Activated T-helper 1 cell treated with anti-CD3 and anti-CD28 coated beads, Interleukin-12 subunit alpha, Interleukin-12 subunit beta, Interleukin-2, Interleukin-4 antibody, amounts not matched to agents 30 ng/mL and 10 ng/mL and 1 ng/mL, durations not matched to agents 14 hours and 24 hours and 36 hours (primary cell): ENCODE data around the gene CFAP251. TPM values are rescaled to one million over a fixed set of nuclear protein-coding genes. Genes with fewer than 3 reads are reported as not detected.
"Not testable (repeated sequence)": the region's sequence is repeated elsewhere in the genome, so short reads cannot be mapped to it uniquely, and the experiment has no call there.

Experiments
- DNase-seq: peaks from one replicate; pipeline ENCODE4 v3.0.0; 2021; ENCODE audit warnings: low spot score
- H3K27ac Mint-ChIP-seq: one replicate; pipeline ENCODE4 v1.8.0; 2021; ENCODE audit warnings: mild to moderate bottlenecking, mixed read lengths
- H3K27me3 Mint-ChIP-seq: one replicate; pipeline ENCODE4 v1.8.0; 2022; ENCODE audit warnings: mild to moderate bottlenecking, moderate library complexity, mixed read lengths; ENCODE audit not compliant: insufficient read depth
- H3K36me3 Mint-ChIP-seq: one replicate; pipeline ENCODE4 v1.8.0; 2021; ENCODE audit warnings: low read depth, mixed read lengths
- H3K4me1 Mint-ChIP-seq: one replicate; pipeline ENCODE4 v1.8.0; 2021; ENCODE audit warnings: low read depth, mixed read lengths
- H3K4me3 Mint-ChIP-seq: one replicate; pipeline ENCODE4 v1.8.0; 2021; ENCODE audit warnings: mild to moderate bottlenecking, moderate library complexity, mixed read lengths
- H3K9me3 Mint-ChIP-seq: one replicate; pipeline ENCODE4 v1.8.0; 2021; ENCODE audit warnings: mixed read lengths
- intact Hi-C: fragments of 100-400 bp; cut with micrococcal nuclease; formaldehyde crosslinking; loops from one replicate; pipeline ENCODE4 v1.15.1; 2024
- total RNA-seq: library from RNA; stranded (reverse); gene quantifications from 2 replicates; pipeline ENCODE4 v1.2.3, GENCODE V29; 2022

Gene CFAP251, protein sequence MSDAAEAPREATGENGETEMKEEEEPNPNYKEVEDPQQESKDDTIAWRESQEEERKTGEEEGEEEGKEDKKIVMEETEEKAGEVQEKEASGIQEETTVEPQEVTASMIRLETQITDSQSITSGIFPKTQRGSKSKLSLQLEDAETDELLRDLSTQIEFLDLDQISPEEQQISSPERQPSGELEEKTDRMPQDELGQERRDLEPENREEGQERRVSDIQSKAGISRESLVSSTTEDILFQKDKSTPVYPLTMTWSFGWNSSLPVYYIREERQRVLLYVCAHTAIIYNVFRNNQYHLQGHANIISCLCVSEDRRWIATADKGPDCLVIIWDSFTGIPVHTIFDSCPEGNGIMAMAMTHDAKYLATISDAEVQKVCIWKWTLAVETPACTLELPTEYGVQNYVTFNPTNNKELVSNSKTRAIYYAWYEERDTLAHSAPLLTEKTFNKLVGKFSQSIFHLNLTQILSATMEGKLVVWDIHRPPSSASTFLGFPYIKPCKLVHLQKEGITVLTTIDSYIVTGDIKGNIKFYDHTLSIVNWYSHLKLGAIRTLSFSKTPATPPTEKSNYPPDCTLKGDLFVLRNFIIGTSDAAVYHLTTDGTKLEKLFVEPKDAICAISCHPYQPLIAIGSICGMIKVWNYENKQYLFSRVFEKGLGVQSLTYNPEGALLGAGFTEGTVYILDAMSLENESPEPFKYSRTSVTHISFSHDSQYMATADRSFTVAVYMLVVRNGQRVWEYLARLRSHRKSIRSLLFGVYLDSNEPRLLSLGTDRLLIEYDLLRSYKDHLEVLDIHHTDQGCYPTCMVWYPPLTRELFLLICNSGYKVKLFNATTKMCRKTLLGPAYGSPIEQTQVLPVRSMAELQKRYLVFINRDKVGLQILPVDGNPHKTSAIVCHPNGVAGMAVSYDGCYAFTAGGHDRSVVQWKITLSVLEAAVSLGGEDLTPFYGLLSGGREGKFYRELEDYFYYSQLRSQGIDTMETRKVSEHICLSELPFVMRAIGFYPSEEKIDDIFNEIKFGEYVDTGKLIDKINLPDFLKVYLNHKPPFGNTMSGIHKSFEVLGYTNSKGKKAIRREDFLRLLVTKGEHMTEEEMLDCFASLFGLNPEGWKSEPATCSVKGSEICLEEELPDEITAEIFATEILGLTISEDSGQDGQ
- total RNA-seq: 0.65 and 0.76 TPM in 2 replicates

DNA sequence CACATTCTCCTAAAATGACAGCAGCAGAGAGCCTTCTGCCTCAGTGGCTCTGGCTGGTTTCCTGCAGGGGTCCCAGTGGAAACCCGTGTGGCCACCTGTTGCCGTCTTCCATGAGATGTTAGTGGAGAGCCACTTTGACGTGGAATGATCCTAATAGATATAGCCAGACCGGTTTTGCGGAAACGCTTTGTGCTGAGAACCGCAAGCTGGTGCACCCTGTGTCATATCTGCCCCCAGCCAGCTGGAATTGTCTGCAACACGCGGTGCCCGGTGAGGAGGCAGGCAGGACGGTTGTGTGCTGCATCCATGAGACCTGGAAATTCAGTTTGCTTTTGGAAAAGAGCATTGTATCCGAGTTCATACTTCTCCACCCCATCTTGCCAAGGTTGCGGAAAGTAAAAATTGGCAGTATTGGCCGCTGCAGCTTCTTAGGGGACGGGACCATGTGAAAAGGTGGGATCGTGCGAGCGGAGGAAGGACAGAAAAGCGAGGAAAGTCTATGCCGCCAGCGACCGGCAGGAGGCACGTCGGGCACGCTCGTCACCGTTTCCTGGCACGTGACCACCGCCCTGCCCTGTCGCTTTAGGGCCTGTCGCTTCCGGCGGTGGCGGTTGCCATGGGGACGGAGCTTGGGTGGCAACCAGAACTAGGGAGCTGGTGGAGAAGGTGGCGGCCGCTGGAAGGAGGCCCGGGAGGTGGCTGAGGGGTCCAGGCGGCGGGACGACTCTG lies at the start of gene CFAP251:
Gene CFAP251, plus strand, starts transcription at position 643 of the 729 bp plus-strand sequence. CDS start 2,714 bp downstream, outside the sequence.
- Mint-ChIP-seq H3K9me3 (no peaks in the 10 kb centered on the region), H3K27me3 (peaks cover 1% of the 10 kb centered on the region), H3K4me1 (peaks cover 15% of the 10 kb centered on the region), H3K27ac (peak within 1 kb of the TSS; percentile 71), H3K36me3 (peaks cover 24% of the 10 kb centered on the region), H3K4me3 (peak within 1 kb of the TSS; percentile 80)
- intact Hi-C loops: loop anchor here (1.0 to 10.0 kb wide), 7 partner anchors 30 to 583 kb away; partner anchors contain the start of genes DIABLO, PSMD9, VPS33A and ZCCHC8
- peak; percentile 92 for DNase-seq

DNA sequence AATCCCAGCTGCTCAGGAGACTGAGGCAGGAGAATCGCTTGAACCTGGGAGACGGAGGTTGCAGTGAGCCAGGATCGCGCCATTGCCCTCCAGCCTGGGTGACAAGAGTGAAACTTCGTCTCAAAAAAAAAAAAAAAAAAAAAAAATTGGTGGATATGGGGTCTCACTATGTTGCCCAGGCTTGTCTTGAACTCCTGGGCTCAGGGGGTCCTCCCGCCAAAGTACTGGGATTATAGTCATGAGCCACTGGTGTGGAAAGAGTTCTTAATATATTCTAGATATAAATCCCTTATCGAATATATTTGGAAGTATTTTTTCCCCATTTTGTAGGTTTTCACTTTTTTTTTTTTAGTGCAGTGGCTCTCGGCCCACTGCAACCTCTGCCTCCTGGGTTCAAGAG lies 49.2 kb upstream of the CFAP251 start:
- H3K4me3 Mint-ChIP-seq, H3K4me1 Mint-ChIP-seq, H3K27me3 Mint-ChIP-seq, DNase-seq, intact Hi-C loops, H3K9me3 Mint-ChIP-seq, H3K36me3 Mint-ChIP-seq, H3K27ac Mint-ChIP-seq: not testable (repeated sequence)

DNA sequence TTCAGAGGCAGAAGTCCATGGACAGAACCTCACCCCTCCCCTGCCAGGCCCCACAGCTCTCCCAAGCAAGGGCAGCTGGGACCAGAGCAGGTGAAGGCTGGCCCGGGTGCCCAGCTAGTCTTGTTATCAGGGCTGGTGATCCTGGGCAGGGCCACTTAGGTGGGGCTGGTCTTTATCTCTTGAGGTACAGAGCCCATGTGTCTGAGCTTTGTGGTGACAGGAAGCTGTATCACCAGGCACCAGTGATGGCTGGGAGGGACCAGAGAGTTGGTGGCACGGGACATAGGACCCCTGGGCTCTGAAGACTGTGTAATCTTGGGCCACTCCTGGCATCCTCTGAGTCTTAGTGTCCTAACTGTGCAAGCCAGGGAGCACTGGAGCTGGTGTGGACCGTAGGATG lies 46.9 kb upstream of the CFAP251 start:
- Mint-ChIP-seq H3K4me1 (no peaks in the 10 kb centered on the region), H3K9me3 (no peaks in the 10 kb centered on the region)

DNA sequence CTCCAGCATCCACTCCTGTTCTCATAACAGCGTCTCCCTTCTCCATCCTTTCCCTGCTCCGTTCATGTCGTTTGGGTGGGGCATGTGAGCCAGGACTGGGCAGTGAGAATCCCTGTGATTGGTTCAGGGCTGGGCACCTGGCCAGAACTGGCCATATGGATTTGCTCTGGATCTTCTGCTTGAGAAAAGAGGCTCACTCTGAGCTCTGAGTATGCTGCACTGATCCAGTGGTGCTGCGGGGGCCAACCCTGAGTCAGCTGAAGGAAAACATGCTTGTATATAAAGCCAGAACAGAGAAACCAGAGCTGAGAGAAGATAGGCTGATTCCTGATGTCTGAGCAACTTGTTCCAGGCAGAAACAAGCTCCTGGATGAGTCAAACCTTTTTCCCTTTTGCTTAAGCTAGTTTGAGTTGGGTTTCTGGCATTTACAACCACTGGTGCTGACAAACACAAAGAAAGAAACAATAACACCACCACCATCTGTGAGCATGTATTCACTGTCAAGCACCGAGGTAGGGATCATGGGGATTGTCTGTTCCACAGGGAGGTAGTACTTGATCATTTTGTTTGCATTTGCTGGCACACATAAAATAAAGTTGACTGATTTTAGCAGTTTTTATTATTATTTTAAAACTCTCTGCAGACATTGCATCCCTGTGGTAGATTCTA lies 45.7 kb upstream of the CFAP251 start:
- H3K4me1 Mint-ChIP-seq: no peaks in the 10 kb centered on the region
- DNase-seq: no peak
- no peak overlapping the region for H3K4me3 Mint-ChIP-seq
- intact Hi-C loops: no loop called here
- no peaks in the 10 kb centered on the region for H3K9me3 Mint-ChIP-seq
- peaks cover 4% of the 10 kb centered on the region for H3K27me3 Mint-ChIP-seq
- no peak overlapping the region for H3K27ac Mint-ChIP-seq
- H3K36me3 Mint-ChIP-seq: no peaks in the 10 kb centered on the region

More for the DNA sequence above, 46.9 kb upstream of the CFAP251 start:
- Mint-ChIP-seq H3K4me3 (no peak overlapping the region), H3K27me3 (peaks cover 4% of the 10 kb centered on the region), H3K36me3 (no peaks in the 10 kb centered on the region), H3K27ac (no peak overlapping the region)
- DNase-seq: no peak
- intact Hi-C loops: no loop called here

DNA sequence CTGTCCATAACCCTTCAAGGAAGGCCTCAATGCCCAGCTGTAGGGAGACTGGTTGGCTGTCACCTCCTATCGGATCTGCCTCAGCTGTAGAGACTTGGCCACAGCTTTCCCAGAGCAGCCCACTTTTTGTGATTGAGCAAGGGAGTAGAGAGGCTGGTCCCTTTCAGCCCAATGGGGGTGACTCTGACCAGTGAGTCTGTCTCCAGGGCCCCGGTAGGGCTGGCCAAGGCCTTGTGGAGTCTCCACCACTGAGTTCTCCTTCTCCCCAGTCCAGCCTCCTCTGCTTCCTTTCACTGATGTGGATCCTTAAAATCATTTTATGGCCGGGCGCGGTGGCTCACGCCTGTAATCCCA lies 45.2 kb upstream of the CFAP251 start:
- DNase-seq: no peak
- Mint-ChIP-seq H3K36me3 (no peaks in the 10 kb centered on the region), H3K9me3 (no peaks in the 10 kb centered on the region), H3K4me3 (no peak overlapping the region), H3K27me3 (peaks cover 6% of the 10 kb centered on the region), H3K4me1 (no peaks in the 10 kb centered on the region), H3K27ac (no peak overlapping the region)
- intact Hi-C loops: no loop called here

DNA sequence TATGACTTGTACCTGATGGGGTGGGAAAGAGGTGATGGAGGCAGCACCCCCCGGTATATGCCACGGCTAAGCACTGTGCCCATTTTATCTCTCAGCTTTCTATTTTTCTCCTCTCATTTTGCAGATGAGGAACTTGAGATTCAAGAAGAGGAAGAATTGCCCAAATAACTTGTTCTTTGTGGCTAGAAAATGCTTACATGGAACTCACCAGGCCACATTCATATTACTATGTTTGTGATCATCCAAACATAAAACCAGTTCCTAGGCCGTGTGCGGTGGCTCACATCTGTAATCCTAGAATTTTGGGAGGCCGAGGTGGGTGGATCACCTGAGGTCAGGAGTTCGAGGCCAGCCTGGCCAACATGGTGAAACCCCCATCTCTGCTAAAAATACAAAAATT lies 44.3 kb upstream of the CFAP251 start:
- Mint-ChIP-seq H3K4me1 (no peaks in the 10 kb centered on the region), H3K4me3 (no peak overlapping the region), H3K36me3 (no peaks in the 10 kb centered on the region), H3K9me3 (no peaks in the 10 kb centered on the region), H3K27ac (no peak overlapping the region), H3K27me3 (peaks cover 6% of the 10 kb centered on the region)
- DNase-seq: no peak
- intact Hi-C loops: no loop called here

DNA sequence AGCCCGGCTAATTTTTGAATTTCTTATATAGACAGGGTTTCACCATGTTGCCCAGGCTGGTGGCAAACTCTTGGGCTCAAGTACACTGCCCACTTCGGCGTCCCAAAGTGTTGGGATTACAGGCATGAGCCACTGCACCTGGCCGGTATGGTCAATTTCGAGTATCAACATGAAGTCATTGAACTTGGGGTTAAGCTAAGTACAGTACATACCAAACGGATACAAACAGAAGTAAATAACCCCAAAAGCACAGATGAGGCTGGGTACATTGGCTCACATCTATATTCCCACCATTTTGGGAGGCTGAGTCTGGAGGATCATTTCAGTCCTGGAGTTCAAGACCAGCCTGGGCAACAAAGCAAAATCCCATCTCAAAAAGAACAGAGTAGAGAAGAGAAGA lies 42.8 kb upstream of the CFAP251 start:
- intact Hi-C loops: no loop called here
- Mint-ChIP-seq H3K4me1 (no peaks in the 10 kb centered on the region), H3K27me3 (peaks cover 6% of the 10 kb centered on the region), H3K9me3 (no peaks in the 10 kb centered on the region), H3K27ac (no peak overlapping the region), H3K4me3 (no peak overlapping the region), H3K36me3 (no peaks in the 10 kb centered on the region)
- DNase-seq: no peak

DNA sequence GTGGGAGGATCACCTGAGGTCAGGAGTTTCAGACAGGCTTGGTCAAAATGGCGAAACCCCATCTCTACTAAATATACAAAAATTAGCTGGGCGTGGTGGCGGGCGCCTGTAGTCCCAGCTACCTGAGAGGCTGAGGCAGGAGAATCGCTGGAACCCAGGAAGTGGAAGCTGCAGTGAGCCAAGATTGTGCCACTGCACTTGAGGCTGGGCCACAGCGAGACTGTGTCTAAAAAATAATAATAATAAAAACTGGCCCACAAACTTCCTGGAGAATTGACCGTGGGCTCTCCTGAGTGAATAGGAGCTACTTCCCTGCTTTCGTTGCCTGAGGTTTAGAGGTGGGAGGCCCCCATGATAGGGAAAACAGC lies 42.3 kb upstream of the CFAP251 start:
- H3K4me3 Mint-ChIP-seq: not testable (repeated sequence)

DNA sequence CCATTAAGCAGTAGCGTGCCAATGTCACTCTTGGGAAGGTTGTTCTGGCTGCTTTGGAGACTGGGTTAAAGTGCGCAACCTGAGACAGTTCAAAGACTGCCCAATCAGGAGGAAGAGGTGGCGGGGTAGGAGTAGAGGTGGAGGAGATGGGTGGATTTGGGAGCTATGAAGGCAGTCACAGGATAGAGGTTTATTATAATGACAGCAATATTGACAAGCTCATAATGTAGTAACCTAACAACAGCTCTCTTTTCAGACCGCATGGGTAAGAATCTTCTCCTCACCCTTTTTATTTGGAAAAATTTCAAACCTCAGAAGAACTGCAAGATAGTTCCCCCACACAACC lies 35.1 kb upstream of the CFAP251 start:
- DNase-seq: no peak
- H3K27ac Mint-ChIP-seq: no peak overlapping the region
- H3K4me1 Mint-ChIP-seq: peaks cover 9% of the 10 kb centered on the region
- H3K4me3 Mint-ChIP-seq: no peak overlapping the region
- H3K27me3 Mint-ChIP-seq: peaks cover 6% of the 10 kb centered on the region
- H3K9me3 Mint-ChIP-seq: no peaks in the 10 kb centered on the region
- intact Hi-C loops: no loop called here
- H3K36me3 Mint-ChIP-seq: no peaks in the 10 kb centered on the region

More for the DNA sequence above, 42.3 kb upstream of the CFAP251 start:
- H3K9me3 Mint-ChIP-seq, H3K36me3 Mint-ChIP-seq, H3K27ac Mint-ChIP-seq, intact Hi-C loops, H3K27me3 Mint-ChIP-seq, H3K4me1 Mint-ChIP-seq, DNase-seq: not testable (repeated sequence)

DNA sequence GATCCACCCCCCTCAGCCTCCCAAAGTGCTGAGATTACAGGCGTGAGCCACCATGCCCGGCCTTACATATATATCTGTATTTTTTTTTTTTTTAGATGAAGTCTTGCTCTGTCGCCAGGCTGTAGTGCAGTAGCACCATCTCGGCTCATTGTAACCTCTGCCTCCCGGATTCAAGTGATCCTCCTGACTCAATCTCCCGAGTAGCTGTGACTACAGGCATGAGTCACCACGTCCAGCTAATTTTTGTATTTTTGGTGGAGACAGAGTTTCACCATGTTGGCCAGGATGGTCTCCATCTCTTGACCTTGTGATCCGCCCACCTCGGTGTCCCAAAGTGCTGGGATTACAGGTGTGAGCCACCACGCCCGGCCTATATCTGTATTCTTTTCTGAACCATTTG lies 33.3 kb upstream of the CFAP251 start:
- not testable (repeated sequence) for DNase-seq, H3K4me3 Mint-ChIP-seq, H3K9me3 Mint-ChIP-seq, H3K36me3 Mint-ChIP-seq, H3K27me3 Mint-ChIP-seq, H3K27ac Mint-ChIP-seq
- intact Hi-C loops: loop anchor here (5.0 kb wide), 1 partner anchor 197 kb away; no protein-coding TSS in a partner anchor
- H3K4me1 Mint-ChIP-seq: peaks cover 20% of the 10 kb centered on the region

DNA sequence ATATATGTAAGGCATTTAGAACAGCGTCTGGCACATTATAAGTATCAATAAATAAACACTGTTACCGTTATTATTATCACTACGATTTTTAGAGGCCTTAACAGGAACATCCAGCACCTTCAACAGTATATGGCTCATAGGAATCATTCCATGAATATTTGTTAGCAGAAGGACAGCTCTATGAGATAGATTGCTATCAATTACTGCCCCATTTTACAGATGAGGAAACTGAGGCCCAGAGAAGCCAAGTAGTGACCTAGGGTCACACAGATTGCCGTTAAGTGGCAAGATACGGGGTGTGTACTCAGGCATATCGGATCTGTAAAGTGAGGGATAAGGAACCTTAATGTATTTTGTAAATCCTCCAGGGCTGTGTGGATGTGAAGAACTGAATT lies 30.3 kb upstream of the CFAP251 start:
- Mint-ChIP-seq H3K27me3 (peaks cover 4% of the 10 kb centered on the region), H3K27ac (peak overlapping the region; percentile 99), H3K4me1 (peaks cover 29% of the 10 kb centered on the region), H3K36me3 (peaks cover 4% of the 10 kb centered on the region), H3K4me3 (peak overlapping the region; percentile 99), H3K9me3 (no peaks in the 10 kb centered on the region)
- no peak for DNase-seq
- intact Hi-C loops: loop anchor here (1.0 to 5.0 kb wide), 12 partner anchors 30 to 419 kb away; partner anchors contain the start of genes CFAP251, DIABLO and TMEM120B
